ENCODE results near the gene UBR1. TPM values are rescaled to one million over a fixed set of nuclear protein-coding genes. Genes with fewer than 3 reads are reported as not detected.

Gene UBR1
- polyA plus RNA-seq, 2 of the 4 experiments (the other 2 are of a cell fraction) = 5.8 to 10.5 TPM

GRCh38 chr15:43095243-43095642, 10.6 kb downstream of the UBR1 start (continued):
- no peak for TF ChIP-seq CHD4 (IDR thresholded peaks at IDR 0.05; ENCODE audit: borderline replicate concordance)
- TF ChIP-seq RAD21 (conservative IDR thresholded peaks at IDR 0.05 in 1 of 2, IDR thresholded peaks at IDR 0.05 in 1 of 2) = no peak
- TF ChIP-seq MAZ (IDR thresholded peaks at IDR 0.05; ENCODE audit: borderline replicate concordance, low read depth, low read length) = no peak
- TF ChIP-seq HES2 (IDR thresholded peaks at IDR 0.05) = no peak
- no peak for TF ChIP-seq KDM1A (IDR thresholded peaks at IDR 0.05; ENCODE audit: low read depth)
- no peak for TF ChIP-seq POLR2AphosphoS2 (conservative IDR thresholded peaks at IDR 0.05; ENCODE audit: low read length)
- no peak for TF ChIP-seq SREBF2 (IDR thresholded peaks at IDR 0.05)
- no peak for TF ChIP-seq ZC3H11A (IDR thresholded peaks at IDR 0.05)
- TF ChIP-seq RARB (CRISPR knock-in tag; IDR thresholded peaks at IDR 0.05) = no peak
- TF ChIP-seq KDM5A (IDR thresholded peaks at IDR 0.05) = no peak

DNA sequence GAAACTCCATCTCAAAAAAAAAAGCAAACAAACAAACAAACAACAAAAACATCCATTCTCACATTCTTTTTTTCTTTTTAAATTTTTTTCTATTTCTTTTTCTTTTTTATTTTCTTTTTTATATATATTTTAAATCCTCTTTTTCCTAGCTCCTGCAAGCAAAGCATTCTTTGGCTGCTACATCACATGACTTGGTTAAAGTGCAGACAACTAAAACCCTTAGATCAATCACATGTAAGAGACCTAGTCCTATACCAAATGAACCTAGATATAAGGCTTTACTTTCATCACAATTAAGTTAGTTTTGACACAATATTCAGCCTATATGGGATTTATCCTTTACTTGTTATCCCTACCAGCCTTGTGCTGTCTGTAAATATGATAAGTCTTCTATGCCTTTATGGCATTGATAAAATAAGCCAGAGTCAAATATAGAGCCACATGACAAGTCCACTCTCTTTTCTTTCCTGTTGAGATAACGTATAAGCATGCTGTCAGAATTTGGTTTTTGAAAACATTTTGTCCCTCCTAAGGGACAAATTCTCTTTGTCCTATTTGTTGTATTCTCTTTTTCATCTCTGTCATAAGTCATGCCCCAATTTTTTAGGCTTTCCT, 11.3 kb downstream of the UBR1 start:
- Histone ChIP-seq H3K27ac (no peak overlapping the region), H3K9me3 (no peaks in the 10 kb centered on the region), H3K4me2 (no peak overlapping the region), H3K4me1 (peaks cover 7% of the 10 kb centered on the region; the same call in 2 of the 3 replicates), H3K4me3 (no peak overlapping the region)
- WGBS (ENCODE audit: missing lambda C conversion rate) = 93% methylated on average over 1 of the region's 1 CpG
- ATAC-seq = no peak
- ChIA-PET POLR2A (no interaction called here), CTCF (no interaction called here)
- no peak for DNase-seq (ENCODE audit: low read depth in 1 of 2, low spot score in 1 of 2)
- TF ChIP-seq CHD2 (IDR thresholded peaks at IDR 0.05; ENCODE audit: low read length, partially characterized antibody) (no peak), ZFP36 (IDR thresholded peaks at IDR 0.05; ENCODE audit: borderline replicate concordance, partially characterized antibody) (no peak), USF2 (IDR thresholded peaks at IDR 0.05) (no peak), NFE2L2 (conservative IDR thresholded peaks at IDR 0.05; ENCODE audit: low read length) (no peak)
- no peak for FAIRE-seq

DNA sequence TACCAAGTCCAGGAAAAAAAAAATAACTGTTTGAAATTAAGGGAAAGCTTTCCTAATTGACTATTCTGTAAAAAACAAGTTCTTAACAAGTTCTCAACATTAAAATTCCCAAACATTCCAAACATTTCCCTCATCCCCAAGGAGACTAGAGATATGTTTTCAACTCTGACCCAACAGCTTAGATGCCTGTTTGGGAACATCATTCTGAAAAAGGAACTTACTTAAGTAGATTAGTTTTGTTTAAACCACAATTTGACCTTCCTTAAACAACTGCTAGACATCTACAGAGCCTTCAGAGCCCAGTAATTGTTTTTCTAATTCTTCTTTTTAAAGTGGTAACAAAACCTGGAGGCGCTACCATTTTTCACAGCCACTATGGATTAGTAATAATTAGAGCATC, 12.8 kb downstream of the UBR1 start:
- H3K4me3 ChIP-seq = no peak overlapping the region
- 100% methylated on average over 1 of the region's 1 CpG for WGBS (ENCODE audit: missing lambda C conversion rate)
- no peak overlapping the region for H3K27ac ChIP-seq
- ATAC-seq (no peak), FAIRE-seq (no peak), DNase-seq (ENCODE audit: low read depth in 1 of 2, low spot score in 1 of 2) (no peak)
- H3K4me2 ChIP-seq = no peak overlapping the region
- peaks cover 7% of the 10 kb centered on the region; the same call in 2 of the 3 replicates for H3K4me1 ChIP-seq
- ChIA-PET POLR2A (no interaction called here), CTCF (no interaction called here)
- no peaks in the 10 kb centered on the region for H3K9me3 ChIP-seq
- TF ChIP-seq NR3C1 (IDR thresholded peaks at IDR 0.05) (no peak), POLR2A (IDR thresholded peaks at IDR 0.05; ENCODE audit: low read length) (no peak), E2F6 (IDR thresholded peaks at IDR 0.05; ENCODE audit: borderline replicate concordance, low read depth) (no peak), HES2 (IDR thresholded peaks at IDR 0.05) (no peak), ATOH8 (CRISPR knock-in tag; IDR thresholded peaks at IDR 0.05; ENCODE audit: low read depth) (no peak), PBX3 (IDR thresholded peaks at IDR 0.05) (no peak), EHF (CRISPR knock-in tag; IDR thresholded peaks at IDR 0.05) (no peak), HOXB13 (CRISPR knock-in tag; IDR thresholded peaks at IDR 0.05; ENCODE audit: low read depth) (no peak), HMGXB4 (CRISPR knock-in tag; IDR thresholded peaks at IDR 0.05; ENCODE audit: borderline replicate concordance) (no peak), NPAS2 (CRISPR knock-in tag; IDR thresholded peaks at IDR 0.05; ENCODE audit: borderline replicate concordance) (no peak), TFCP2L1 (CRISPR knock-in tag; IDR thresholded peaks at IDR 0.05) (no peak), CBX2 (IDR thresholded peaks at IDR 0.05; ENCODE audit: borderline replicate concordance, low read depth) (no peak), HOXB5 (CRISPR knock-in tag; IDR thresholded peaks at IDR 0.05) (no peak), SMC3 (IDR thresholded peaks at IDR 0.05) (no peak)
- TF ChIP-seq, protein P1, sequence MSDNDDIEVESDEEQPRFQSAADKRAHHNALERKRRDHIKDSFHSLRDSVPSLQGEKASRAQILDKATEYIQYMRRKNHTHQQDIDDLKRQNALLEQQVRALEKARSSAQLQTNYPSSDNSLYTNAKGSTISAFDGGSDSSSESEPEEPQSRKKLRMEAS (IDR thresholded peaks at IDR 0.05) = no peak
- TF ChIP-seq, protein P2, sequence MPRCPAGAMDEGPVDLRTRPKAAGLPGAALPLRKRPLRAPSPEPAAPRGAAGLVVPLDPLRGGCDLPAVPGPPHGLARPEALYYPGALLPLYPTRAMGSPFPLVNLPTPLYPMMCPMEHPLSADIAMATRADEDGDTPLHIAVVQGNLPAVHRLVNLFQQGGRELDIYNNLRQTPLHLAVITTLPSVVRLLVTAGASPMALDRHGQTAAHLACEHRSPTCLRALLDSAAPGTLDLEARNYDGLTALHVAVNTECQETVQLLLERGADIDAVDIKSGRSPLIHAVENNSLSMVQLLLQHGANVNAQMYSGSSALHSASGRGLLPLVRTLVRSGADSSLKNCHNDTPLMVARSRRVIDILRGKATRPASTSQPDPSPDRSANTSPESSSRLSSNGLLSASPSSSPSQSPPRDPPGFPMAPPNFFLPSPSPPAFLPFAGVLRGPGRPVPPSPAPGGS (IDR thresholded peaks at IDR 0.05) = no peak
